ENCODE measurements around the gene POU6F2. TPM values are rescaled to one million over a fixed set of nuclear protein-coding genes. Genes with fewer than 3 reads are reported as not detected.
A peak's percentile ranks its signal among the peaks of the same experiment; 100 is the strongest.

The POU6F2 gene
- total RNA-seq, 1 donor: under 0.01 TPM

DNA sequence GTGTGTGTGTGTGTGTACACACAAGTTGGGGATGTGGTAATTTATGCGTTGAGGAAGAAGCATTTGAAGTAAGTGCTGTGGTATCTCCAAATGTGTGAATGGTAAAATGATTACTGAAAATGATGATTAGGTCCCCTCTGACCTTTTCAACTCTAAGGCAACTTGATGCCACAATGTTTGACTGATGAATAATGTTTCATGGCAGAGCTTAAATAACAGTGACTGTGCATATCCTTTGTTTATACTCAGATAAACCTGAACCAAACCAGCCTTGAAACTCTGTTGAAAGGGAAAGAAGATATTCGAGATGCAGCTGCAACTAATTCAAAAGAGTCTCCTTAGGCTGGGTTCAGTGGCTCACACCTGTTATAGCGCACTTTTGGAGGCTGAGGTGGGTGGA is 523.6 kb downstream of the POU6F2 start:
- H3K4me3 ChIP-seq (ENCODE audit: low read depth, low read length): no peak overlapping the region
- TF ChIP-seq, protein P1, sequence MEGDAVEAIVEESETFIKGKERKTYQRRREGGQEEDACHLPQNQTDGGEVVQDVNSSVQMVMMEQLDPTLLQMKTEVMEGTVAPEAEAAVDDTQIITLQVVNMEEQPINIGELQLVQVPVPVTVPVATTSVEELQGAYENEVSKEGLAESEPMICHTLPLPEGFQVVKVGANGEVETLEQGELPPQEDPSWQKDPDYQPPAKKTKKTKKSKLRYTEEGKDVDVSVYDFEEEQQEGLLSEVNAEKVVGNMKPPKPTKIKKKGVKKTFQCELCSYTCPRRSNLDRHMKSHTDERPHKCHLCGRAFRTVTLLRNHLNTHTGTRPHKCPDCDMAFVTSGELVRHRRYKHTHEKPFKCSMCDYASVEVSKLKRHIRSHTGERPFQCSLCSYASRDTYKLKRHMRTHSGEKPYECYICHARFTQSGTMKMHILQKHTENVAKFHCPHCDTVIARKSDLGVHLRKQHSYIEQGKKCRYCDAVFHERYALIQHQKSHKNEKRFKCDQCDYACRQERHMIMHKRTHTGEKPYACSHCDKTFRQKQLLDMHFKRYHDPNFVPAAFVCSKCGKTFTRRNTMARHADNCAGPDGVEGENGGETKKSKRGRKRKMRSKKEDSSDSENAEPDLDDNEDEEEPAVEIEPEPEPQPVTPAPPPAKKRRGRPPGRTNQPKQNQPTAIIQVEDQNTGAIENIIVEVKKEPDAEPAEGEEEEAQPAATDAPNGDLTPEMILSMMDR (IDR thresholded peaks at IDR 0.05; ENCODE audit: insufficient read depth, low read depth, low read length): no peak
- no peak for DNase-seq (ENCODE audit: low read depth)

DNA sequence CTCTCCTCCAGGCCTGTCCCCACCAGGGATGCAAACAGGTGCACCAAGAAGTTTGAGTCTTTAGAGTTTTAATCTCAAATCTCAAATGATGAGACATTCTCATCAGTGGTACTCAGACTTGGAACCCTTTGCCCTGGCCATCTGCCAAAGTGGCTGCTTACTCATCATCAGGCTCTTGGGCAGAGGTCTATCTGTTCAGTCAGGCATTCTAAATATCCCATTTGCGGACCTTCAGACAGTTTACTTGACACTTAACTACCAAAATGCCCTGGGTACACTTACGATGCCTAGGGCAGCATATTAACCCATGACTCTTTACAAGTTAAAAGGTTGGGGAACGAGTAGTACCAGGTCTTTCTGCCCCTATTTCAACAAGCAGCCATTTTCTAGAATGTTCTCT is 527.3 kb downstream of the POU6F2 start:
- TF ChIP-seq, protein P1 (IDR thresholded peaks at IDR 0.05; ENCODE audit: insufficient read depth, low read depth, low read length): no peak
- DNase-seq (ENCODE audit: low read depth): peak; percentile 17
- no peak overlapping the region for H3K4me3 ChIP-seq (ENCODE audit: low read depth, low read length)

DNA sequence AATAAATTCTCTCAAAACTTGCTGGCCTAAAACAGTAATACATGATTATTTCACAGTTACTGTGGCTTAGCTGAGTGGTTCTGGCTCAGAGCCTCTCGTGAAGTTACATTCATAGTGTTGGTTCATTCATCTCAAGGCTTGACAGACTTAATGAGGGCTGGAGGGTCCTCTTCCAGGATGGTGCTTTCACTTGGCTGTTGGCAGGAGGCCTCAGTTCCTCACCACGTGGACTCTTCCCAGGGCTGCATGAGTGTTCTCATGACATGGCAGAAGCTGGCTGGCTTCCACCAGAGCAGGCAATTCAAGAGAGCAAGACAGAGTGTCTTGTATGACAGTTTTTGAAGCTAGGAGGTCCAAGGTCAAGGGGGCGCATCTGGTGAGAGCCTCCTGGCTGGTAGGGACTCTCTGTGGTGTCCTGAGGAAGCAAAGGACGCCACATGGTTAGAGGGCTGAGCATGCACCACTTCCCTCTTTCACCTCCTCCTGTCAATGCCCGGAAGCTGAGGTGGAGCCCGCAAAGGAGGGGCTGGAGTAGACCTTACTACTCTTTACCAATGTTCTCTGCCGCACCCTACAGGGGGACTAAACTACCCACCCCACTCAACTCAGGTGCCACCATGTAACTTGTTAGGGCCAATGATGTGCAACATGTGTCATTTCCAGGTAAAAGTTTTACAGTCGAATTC is 530.3 kb downstream of the POU6F2 start:
- TF ChIP-seq, protein P1 (IDR thresholded peaks at IDR 0.05; ENCODE audit: insufficient read depth, low read depth, low read length): no peak
- no peak overlapping the region for H3K4me3 ChIP-seq (ENCODE audit: low read depth, low read length)
- DNase-seq (ENCODE audit: low read depth): no peak

DNA sequence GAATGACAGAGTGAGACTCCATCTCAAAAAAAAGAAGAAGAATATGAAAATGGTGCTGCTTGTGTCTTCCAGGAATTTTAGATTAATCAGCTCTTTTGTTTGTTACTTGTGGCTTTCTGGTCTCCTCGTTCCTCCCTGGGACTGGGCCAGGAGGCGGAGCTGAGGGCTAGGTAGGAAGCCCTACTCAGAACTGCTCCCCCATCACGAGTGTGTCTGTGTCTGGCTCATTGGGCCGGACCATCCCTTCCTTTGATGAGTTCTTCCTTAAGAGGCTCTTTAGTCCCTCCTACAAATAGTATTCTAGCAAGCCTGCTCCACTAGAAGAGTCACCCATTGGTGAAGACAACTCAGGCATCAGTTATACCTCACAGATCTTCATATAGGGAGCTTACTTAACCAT is 531.7 kb downstream of the POU6F2 start:
- DNase-seq (ENCODE audit: low read depth): no peak
- TF ChIP-seq, protein P1 (IDR thresholded peaks at IDR 0.05; ENCODE audit: insufficient read depth, low read depth, low read length): no peak
- H3K4me3 ChIP-seq (ENCODE audit: low read depth, low read length): no peak overlapping the region

DNA sequence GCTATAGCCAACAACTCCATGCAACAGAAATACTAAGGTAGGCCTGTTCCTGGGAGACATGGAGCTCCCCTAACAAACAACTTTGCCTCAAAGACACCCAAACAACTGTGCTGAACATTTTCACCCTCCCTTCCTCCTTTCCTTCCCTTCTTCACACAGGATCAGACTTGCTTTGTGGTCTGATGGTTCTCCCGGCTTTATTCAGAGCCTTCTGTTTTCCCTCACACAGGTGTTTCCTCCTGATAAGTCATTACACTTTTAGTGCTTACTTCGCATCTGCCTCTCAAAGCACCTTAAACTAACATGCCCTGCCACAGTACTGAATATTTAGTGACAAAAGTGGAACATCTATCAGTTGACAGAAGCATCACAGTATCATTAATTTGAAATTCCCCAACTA is 532.2 kb downstream of the POU6F2 start:
- TF ChIP-seq, protein P1 (IDR thresholded peaks at IDR 0.05; ENCODE audit: insufficient read depth, low read depth, low read length): no peak
- H3K4me3 ChIP-seq (ENCODE audit: low read depth, low read length): no peak overlapping the region
- DNase-seq (ENCODE audit: low read depth): no peak

DNA sequence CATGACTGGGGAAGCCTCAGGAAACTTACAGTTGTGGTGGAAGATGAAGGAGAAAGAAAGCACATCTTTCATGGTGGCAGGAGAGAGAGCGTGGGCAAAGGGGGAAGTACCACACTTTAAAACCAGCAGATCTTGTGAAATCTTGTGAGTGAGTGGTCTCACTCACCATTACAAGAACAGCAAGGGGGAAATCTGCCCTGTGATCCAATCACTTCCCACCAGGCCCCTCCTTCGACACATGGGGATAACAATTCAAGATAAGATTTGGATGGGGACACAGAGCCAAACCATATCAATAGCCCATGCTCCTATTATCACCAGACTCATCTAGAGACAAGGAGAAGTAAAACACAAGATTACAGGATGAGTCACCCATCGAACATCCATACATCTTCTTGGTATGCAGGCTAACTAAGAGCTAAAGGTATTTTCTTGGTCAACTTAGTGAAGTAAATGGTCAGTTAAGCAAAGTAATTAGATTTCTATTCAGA is 533.2 kb downstream of the POU6F2 start:
- H3K4me3 ChIP-seq (ENCODE audit: low read depth, low read length): no peak overlapping the region
- TF ChIP-seq, protein P1 (IDR thresholded peaks at IDR 0.05; ENCODE audit: insufficient read depth, low read depth, low read length): no peak
- DNase-seq (ENCODE audit: low read depth): peak; percentile 4

Measured in fibroblast of villous mesenchyme (primary cell).